GM21786 (cell line): Measurements from ENCODE around the gene ETF1.

ENCODE experiments used
- ATAC-seq: cut with Tn5 transposase; IDR thresholded peaks from one replicate; pipeline ENCODE4 v1.9.1; 2021; ENCODE audit not compliant: unreplicated experiment

ETF1 gene

DNA sequence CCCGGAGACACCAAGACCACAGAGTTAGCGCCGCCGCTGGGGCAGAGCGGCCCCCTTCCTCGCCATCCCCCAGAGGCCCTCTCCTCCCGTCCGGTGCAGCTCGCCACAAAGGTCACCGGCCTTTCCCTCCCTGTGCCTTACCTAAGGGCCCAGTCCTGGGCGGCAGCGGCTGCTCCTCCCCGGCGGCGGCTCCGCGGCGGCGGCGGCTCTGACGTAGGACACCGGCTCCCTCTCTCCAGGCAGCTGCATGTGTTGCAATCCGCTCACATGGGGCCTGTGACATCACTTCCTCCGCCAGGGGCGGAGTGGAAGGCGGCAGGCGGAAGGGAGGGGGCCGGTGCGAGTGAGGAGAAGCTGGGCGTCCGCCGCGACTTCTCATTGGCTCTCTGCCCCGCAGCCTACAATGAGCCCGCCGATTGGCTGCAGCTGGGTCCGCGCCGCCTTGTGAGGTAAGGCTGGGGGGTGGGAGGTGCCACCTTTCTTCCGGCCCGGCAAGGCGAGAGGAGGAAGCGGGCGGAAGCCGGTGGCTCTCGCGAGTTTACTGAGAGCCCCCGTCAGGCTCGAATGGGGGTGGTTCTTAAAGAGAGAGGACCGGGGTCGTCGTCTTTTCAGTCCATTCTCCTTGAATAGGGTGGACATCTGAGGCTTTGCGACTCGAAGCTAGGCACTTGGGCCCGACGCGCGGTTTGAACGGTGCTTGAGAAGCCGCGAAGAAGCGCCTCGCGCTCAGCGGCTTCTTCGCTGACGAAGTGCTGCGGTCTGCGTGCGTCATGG, at the start of gene ETF1:
TSS of gene ETF1 (minus strand) at position 281 of the 774 bp plus-strand sequence. CDS start 318 bp downstream, outside the sequence.
- ATAC-seq = peak; percentile 92

DNA sequence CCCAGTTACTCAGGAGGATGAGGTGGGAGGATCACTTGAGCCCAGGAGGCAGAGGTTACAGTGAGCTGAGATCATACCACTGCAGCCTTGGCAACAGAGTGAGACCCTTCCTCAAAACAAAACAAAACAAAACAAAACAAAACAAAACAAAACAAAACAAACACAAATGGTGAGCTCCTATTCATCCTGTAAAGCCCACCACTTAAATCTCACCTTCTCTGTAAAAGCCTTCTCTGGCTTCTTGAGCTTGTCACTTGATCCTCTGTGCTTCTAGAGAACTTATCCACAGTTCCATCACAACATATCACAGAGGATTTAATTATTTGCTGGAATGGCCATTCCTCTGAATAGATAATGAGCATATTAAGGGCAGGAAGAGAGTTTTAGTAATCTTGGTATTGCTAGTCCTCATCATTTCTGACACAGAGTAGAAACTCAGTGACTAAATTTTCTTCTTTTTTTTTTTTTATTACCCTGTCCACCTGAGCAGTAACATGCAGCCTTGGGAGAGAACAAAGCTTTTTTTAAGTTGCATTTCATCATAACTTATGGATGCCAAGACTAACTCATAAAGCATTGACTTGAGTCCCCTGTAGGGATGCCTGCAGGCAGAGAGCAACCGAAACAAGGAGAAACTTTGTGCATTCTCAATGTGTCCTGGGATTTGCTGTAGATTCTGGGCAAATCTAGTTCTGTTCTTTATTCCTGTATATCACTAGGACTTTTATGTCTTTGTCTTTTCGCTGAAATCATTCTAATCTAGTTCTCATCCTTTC, 45.2 kb upstream of the ETF1 start:
- ATAC-seq = no peak

DNA sequence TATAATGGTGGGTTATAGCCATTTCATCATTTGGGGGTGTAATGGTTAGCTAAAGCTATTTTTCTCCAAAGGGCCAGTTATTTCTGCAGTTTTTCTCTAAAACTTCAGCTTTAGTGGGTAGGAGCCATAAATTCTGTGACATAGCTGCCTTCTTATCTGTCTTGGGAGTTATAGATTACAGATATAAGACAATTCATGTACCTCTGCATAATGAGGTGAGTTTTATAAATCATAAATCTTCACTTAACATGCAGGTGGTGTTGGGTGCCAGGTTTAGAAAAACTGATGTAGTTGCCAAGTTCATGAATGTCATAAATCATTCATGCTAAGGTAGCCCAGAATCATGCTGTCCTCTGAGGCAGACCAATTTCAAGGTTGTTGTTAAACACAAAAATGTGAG, 42.1 kb upstream of the ETF1 start:
- no peak for ATAC-seq

DNA sequence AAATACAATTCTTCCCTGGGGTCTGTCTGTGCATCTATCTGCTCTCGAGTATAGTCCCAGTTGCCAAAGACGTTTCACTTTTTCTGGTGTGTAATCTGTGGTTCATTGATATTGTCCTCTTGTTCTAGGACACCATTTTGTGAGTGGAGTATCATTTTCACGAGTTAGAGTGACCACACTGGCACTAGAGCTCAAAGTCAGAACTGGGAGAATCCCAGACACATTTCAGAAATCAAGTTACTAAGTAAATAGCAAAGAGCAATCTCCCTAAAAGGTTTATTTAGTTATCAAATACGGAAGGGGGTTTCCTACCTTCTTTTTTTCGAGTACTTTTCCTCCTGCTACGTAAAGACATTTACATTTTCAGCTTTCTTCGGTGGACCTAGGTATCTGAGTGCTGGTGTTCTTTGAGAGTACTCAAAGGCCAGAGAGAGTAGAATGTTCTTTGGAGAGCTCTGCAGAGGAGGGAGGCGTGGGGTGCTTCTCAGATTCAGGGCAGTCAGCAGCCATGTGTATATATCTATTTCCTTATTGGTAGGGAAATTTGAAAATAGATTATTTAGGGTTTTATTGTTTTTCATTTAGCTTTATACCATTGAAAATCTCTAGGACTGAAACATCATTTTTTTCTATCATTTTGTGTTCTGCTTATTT, 41.1 kb upstream of the ETF1 start:
- no peak for ATAC-seq

DNA sequence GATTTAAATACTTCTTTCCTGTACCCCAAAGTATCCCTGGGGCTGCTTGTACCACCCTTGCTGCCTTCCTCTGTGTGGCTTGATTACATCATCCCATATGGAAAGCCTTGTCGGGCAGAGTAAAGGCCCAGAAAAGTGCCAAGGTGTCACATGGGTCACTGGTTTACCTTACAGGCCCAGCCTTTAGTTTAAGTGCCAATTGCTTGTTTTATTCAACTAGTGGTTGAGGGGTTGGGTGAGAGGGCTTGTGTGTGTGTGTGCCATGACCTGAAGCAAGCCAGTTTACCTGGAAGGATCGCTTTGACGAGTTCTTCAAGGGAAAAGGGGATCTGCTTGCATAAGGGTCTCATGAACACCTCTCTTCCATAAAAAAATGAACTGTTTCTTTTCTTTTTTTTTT, 39.9 kb upstream of the ETF1 start:
- no peak for ATAC-seq

DNA sequence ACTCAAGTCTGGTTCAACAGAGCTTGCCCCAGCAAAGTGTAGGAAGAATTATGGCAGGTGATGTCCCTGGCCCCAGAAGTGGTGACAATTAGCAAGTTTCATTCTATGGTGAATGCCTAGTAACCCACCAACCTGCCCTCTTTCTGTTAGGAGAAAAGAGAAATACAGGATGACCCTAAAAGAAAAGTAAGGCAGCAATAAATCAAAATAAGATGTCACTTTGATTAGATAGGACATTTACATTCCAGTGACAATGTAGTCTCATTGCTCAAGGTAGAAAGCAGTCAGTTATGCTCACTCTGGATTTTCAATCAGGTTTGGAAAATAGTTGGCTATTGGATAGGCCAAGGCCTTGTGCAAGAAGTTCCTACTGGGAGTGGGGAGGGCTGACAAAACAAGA, 37.7 kb upstream of the ETF1 start:
- ATAC-seq = no peak

DNA sequence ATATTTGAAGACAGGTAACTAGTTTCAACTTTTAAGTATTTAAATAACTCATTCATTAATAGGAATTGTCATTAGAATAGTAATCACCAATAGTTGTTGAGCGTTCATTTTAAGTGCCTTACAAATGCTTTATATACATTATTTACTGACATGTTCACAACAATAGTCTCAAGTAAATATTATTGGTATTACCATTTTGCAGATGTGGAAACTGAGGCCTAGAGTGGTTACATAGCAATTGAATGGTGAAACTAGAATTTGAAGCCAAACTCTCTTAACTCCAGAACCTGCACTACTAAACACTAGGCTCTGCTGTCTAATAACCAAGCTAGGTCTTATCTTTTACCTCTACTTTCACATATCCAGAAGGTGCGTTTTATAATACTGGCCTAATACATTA, 37.0 kb upstream of the ETF1 start:
- no peak for ATAC-seq

DNA sequence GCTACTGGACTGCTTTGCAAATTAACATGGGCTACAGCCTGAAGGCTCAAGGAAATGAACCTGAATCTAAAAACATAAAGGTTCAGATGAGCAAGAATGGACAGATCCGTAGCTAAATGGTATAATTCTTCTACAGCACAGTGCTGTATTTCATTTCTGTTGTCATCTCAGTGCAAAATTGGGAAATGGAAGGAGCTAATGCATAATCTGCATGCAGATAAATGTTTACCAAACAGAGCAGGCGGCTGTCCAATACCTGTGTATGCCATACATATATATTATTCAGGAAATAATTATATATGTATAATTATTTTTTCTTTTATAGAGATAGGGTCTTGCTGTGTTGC, 36.5 kb upstream of the ETF1 start:
- ATAC-seq = no peak

DNA sequence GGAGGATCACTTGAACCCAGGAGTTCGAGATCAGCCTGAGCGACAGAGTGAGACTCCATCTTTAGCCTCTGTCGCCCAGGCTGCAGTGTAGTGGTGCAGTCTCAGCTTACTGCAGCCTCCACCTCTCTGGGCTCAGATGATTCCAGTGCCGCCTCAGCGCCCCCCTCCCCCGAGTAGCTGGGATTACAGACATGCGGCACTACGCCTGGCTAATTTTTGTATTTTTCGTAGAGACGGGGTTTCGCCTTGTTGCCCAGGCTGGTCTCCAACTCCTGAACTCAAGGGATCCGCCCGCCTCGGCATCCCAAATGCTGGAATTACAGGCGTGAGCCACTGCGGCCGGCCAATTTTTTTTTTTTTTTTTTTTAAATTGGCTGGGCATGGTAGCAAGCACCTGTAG, 34.4 kb upstream of the ETF1 start:
- ATAC-seq = no peak

DNA sequence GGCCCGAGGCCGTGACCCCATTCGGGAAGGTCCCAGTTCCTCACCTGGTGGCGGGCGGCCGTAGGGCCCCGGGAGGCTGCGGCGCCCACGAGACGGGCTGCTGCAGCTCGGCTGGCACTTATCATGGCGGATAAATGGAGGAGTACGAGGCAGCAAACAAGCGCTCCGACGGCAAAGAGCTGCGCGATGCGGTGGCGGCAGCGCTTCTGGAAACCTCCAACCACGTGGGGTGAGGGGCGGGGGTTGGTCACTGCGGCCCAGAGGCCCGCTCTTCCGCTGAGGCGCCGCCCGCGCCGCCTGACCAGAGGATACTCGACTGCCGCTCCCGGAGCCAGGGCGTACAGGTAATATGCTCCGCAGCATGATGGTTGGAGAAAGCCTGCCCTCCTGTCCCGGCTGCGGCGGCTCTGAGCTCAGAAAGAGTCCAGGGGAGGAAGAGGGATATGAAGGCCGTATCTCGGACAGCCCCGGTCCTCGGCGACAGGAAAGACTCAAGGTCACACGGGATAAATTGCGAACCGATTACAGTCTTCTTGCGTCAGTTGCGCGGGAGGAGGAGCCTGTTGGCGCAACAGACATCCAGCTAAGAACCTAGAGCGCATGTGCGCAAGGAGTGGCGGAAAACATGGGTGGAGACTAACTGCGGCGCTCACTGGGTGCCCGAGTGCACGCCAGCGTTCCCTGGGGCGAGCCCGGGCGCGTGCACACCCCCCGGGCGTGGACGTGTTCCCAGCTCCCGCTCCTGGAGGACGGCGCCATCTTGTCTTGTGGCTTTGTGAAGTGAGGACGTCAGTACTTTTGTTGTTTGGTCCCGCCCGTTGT, 32.4 kb upstream of the ETF1 start, which contains the start of gene HSPA9:
TSS of gene HSPA9 (minus strand) at position 208 of the 822 bp plus-strand sequence. CDS start at position 125, 83 bp downstream.
- ATAC-seq = peak; percentile 89

DNA sequence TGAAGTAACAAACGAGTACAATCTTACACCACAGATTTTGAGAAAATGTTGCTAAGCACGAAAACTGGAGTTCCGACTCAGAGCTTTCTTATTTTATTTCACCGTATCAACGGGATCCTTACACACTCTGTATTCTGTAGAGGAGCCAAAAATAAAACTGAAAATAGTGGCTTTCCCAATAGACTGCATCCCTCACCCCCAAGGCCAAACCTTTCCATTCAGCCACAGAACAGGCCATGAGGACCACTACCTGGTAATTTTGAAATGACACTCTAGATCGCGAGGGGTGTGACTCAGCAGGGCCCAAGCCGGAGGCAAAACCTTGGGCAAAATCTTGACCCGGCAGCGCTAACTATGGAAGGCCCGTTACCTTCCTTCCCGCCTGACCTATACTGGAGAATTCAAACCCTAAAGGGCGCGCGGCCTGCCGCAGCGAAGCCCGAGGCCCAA, 31.7 kb upstream of the ETF1 start:
- ATAC-seq = peak; percentile 9

DNA sequence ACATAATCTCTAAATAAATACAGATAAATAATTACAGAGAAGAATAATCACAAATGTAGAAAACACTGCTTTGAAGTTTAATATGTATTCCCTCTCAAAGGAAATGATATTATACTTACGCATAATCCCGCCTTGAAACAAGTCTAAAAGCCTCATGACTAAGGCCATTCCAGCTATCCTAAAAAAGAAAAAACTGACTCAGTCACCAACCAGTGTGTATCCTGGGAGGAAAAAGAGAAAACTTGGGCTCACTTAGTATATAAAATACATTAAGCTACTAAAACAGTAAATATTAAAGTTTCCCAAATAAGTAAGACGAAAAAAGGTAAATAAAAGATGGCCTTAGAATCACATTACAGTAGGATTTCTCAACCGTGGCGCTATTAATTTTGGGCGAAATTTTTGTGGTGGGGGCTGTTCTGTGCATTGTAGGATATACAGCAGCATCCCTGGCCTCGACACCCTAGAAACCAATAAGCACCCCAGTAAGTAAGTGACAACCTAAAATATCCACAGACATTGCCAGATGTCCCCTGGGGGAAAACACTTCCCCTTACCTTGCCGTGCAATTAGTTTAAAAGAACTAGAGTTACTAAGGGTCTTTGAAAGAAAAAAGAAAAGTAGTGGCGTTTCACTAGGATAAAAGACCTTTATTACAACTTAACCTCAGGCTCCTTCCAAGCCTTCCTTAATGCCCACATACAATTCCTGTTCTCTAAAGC, 31.1 kb upstream of the ETF1 start:
- no peak for ATAC-seq

DNA sequence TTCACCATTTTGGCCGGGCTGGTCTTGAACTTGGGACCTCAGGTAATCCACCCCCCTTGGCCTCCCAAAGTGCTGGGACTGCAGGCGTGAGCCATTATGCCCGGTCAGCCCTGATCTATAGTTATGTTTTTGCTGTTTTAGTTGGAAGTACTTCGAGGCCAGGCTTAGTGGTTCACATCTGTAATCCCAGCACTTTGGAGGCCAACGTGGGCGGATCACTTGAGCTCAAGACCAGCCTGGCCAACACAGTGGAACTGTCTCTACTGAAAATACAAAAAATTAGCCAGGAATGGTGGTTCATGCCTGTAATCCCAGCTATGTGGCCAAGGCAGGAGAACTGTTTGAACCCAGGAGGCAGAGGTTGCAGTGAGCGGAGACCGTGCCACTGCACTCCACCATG, 30.2 kb upstream of the ETF1 start:
- no peak for ATAC-seq

DNA sequence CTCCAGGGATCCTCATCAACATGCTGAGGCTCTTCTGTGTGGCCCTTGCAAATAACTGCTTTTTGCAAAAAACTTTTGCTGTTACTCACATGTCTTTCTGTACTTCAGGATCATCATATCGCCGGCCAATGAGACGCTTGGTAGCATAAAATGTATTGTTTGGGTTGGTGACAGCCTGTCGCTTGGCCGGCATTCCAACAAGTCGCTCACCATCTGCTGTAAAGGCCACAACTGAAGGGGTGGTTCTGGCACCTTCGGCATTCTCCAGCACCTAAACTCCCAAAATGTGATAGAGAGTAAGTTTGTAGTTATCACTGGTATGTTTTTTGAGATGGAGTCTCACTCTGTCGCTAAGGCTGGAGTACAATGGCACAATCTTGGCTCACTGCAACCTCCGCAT, 27.8 kb upstream of the ETF1 start:
- ATAC-seq = no peak

DNA sequence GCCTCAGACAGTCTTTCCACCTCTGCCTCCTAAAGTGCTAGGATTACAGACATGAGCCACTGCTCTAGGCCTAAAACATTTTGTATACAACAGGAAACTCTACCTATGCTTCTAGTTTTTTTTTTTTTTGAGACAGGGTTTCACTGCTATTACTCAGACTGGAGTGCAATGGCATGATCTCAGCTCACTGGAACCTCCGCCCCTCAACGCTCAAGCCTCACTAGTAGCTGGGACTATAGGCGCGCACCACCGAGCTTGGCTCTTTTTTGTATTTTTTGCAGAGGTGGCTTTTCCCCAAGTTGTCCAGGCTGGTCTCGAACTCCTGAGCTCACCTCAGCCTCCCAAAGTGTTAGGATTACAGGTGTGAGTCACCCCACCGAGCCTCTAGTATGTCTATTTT, 26.7 kb upstream of the ETF1 start:
- no peak for ATAC-seq

DNA sequence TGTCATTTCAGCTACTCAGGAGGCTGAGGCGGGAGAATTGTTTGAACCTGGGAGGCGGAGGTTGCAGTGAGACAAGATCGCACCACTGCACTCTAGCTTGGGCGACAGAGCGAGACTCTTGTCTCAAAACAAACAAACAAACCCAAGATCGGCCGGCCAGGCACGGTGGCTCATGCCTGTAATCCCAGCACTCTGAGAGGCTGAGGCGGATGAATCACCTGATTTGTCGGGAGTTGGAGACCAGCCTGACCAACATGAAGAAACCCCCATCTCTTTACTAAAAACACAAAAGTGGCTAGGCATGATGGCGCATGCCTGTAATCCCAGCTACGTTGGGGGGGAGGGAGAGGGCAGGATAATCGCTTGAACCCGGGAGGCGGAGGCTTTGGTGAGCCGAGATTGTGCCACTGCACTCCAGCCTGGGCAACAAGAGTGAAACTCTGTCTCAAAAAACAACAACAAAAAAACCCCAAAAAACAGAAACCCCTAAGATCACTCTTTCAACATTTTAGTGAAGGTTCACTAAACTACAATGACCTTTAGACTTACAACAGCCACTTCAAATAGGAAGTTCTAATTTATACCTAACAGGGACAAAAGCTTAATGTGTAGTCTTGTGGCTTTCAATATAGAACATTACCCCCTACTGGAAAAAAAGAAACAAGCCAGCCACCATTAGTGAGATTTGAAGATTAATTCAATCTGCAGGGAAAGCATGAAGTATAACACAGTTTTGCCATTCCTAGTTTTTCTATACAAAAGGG, 25.2 kb upstream of the ETF1 start:
- ATAC-seq = no peak

DNA sequence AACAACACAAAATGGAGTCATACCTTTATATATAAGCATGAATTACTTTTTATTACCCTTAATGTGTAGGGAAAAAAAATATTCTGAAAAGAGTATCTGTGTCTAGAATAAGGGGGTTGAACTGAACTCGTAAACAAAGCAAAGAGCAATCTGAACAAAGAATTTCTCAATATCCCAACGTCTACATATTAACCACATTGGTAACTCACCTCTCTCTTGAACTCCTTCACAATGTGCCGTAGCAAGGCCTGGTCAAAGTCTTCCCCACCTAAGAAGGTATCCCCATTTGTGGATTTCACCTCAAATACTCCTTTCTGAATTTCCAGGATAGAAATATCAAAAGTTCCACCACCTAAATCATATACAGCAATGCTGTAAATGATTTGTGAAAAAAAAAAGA, 23.8 kb upstream of the ETF1 start:
- ATAC-seq = no peak

DNA sequence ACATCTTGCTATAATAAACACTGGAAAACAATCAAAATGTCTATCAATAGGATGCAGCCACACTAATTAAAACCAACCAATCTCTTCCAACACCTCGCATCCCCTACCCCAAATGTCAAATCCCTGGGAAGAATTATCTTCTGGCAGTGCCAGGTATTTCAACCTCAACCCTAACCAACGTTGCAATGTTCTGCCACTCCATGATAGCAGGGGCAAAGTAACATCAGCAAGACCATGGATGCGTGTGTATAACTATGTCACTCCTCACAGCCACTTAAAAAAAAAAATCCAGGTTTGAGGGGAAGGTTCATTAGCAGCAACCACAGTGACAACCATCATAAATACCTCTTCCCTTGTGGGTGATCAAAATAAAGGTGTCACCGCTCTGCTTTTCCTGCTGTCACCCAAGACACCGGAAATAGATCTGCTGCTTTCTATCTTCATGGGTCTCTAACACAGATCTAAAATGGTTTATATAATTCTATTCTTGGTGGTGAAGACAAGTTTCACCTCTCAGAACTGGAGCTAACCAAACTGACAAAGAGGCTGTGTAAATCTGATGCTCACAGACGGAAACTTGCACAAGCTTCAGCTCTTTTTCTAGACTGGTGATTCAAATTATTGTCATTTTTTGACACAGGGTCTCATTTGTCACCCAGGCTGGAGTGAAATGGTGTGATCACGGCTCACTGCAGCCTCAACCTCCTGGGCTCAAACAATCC, 22.2 kb upstream of the ETF1 start:
- ATAC-seq = no peak

DNA sequence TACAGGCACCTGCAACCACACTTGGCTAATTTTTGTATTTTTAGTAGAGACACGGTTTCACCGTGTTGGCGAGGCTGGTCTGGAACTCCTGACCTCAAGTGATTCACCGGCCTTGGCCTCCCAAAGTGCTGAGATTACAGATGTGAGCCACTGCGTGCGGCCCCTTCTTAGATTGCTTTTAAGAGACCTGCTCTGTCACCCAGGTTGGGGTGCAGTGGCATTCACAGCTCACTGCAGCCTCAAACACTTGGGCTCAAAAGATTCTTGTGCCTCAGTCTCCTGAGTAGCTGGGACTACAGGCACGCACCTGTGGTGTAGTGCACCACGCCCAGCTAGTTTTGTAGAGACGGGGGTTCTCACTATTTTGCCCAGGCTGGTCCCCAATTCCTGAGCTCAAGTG, 21.2 kb upstream of the ETF1 start:
- no peak for ATAC-seq
